Astrocyte of the spinal cord (primary cell): Measurements from ENCODE around the gene GNB3.

Source experiments
- DNase-seq: peaks from one replicate; pipeline ENCODE4 v3.0.0; 2011; ENCODE audit warnings: low read depth, low spot score
- H3K4me3 ChIP-seq: 2 replicates; pipeline ENCODE4 v1.5.1; 2011; ENCODE audit warnings: low read depth, mild to moderate bottlenecking, low read length, moderate library complexity
- CTCF ChIP-seq: IDR thresholded peaks from 2 replicates; pipeline ENCODE4 v1.5.1; 2012; ENCODE audit warnings: low read depth, mild to moderate bottlenecking, low read length, inconsistent platforms
- in situ Hi-C: cut with HindIII; loops from 2 replicates; pipeline ENCODE4 v1.10.0; 2017; ENCODE audit warnings: low sequenced_read_pairs

Gene GNB3

GRCh38 chr12:6818222-6818621 lies 22.5 kb upstream of the GNB3 start:
- in situ Hi-C loops: no loop called here
- no peak for TF ChIP-seq CTCF
- DNase-seq: no peak
- H3K4me3 ChIP-seq: no peak overlapping the region

- in situ Hi-C loops: no loop called here
- no peak for DNase-seq
- no peak for TF ChIP-seq CTCF
- no peak overlapping the region for H3K4me3 ChIP-seq
These were observed 22.1 kb upstream of the GNB3 start for GRCh38 chr12:6818645-6819044.

DNA sequence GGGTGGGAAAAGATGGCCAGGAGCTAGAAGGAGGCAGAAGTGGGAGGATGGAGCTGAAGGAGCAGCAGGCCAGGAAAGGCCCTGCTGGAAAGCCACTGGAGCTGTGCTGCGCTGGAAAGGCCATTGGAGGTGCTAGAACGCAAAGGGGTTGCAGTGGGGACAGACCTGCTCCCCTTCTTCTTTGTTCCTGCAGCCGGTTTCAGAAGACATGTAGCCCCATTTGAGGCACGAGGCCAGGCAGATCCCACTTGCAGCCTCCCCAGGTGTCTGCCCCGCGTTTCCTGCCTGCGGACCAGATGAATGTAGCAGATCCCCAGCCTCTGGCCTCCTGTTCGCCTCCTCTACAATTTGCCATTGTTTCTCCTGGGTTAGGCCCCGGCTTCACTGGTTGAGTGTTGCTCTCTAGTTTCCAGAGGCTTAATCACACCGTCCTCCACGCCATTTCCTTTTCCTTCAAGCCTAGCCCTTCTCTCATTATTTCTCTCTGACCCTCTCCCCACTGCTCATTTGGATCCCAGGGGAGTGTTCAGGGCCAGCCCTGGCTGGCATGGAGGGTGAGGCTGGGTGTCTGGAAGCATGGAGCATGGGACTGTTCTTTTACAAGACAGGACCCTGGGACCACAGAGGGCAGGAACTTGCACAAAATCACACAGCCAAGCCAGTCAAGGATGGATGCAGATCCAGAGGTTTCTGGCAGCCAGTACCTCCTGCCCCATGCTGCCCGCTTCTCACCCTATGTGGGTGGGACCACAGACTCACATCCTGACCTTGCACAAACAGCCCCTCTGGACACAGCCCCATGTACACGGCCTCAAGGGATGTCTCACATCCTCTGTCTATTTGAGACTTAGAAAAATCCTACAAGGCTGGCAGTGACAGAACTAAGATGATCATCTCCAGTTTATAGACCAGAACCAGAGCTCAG lies 21.4 kb upstream of the GNB3 start:
- no peak overlapping the region for H3K4me3 ChIP-seq
- TF ChIP-seq CTCF: no peak
- DNase-seq: no peak
- in situ Hi-C loops: no loop called here

GRCh38 chr12:6820166-6820565 lies 20.6 kb upstream of the GNB3 start:
- in situ Hi-C loops: no loop called here
- DNase-seq: no peak
- H3K4me3 ChIP-seq: no peak overlapping the region
- no peak for TF ChIP-seq CTCF

- in situ Hi-C loops: no loop called here
- peak; percentile 60 for DNase-seq
- TF ChIP-seq CTCF: no peak
- H3K4me3 ChIP-seq: peak within 1 kb of the TSS; percentile 52
These were observed 18.9 kb upstream of the GNB3 start, which contains the start of gene GPR162 for GRCh38 chr12:6821591-6822425. Gene GPR162 (plus strand): TSS chr12:6821821. CDS start chr12:6823899, 2,078 bp downstream.

GRCh38 chr12:6822426-6823135 lies 18.1 kb upstream of the GNB3 start:
- in situ Hi-C loops: no loop called here
- no peak for DNase-seq
- TF ChIP-seq CTCF: no peak
- H3K4me3 ChIP-seq: peak overlapping the region; percentile 52
